Ectodermal cell (in vitro differentiated cells): ENCODE measurements around the gene KRTAP8-1. TPM values are rescaled to one million over a fixed set of nuclear protein-coding genes. Genes with fewer than 3 reads are reported as not detected.

Experiments
- H3K27ac ChIP-seq: 2 replicates; pipeline ENCODE4 v1.7.0; 2013; ENCODE audit warnings: mild to moderate bottlenecking, low read depth, low read length; ENCODE audit not compliant: insufficient read depth, poor library complexity, severe bottlenecking
- H3K27me3 ChIP-seq: 2 replicates; pipeline ENCODE4 v1.7.0; 2013; ENCODE audit warnings: mild to moderate bottlenecking, low read length; ENCODE audit not compliant: insufficient read depth, control insufficient read depth, poor library complexity, severe bottlenecking
- H3K36me3 ChIP-seq: one replicate; pipeline ENCODE4 v1.7.0; 2013; ENCODE audit warnings: low read length; ENCODE audit not compliant: control insufficient read depth, insufficient read depth
- H3K4me1 ChIP-seq: one replicate; pipeline ENCODE4 v1.7.0; 2013; ENCODE audit warnings: low read length; ENCODE audit not compliant: control insufficient read depth, insufficient read depth
- H3K4me3 ChIP-seq: 2 replicates; pipeline ENCODE4 v1.7.0; 2013; ENCODE audit warnings: low read depth, low read length, control low read depth; ENCODE audit not compliant: insufficient read depth
- H3K9me3 ChIP-seq: 2 replicates; pipeline ENCODE4 v1.7.0; 2013; ENCODE audit warnings: mild to moderate bottlenecking, low read length, moderate library complexity; ENCODE audit not compliant: control insufficient read depth
- WGBS, 2 experiments: methylation state at CpG; one replicate each; pipeline ENCODE4 v1.1.7; 2013; ENCODE audit warnings: missing lambda C conversion rate in 2 of 2; 5-methylcytosine and 5-hydroxymethylcytosine counted together
- polyA plus RNA-seq, 4 experiments: library from polyadenylated mRNA; stranded (reverse); fragments of 50-300 nt; gene quantifications; one replicate each; pipeline ENCODE4 v1.2.3, GENCODE V29; 2013

KRTAP8-1 gene
- not detected for polyA plus RNA-seq (2013, experiment 1 of 4)
- not detected for polyA plus RNA-seq (2013, experiment 2 of 4)
- not detected for polyA plus RNA-seq (2013, experiment 3 of 4)
- polyA plus RNA-seq (2013, experiment 4 of 4): not detected

GRCh38 chr21:30813174-30813573 is at the start of gene KRTAP8-1:
KRTAP8-1 (minus strand) TSS chr21:30813274; CDS start chr21:30813220, 54 bp downstream.
- Histone ChIP-seq H3K4me1 (no peaks in the 10 kb centered on the region), H3K27ac (no peak within 1 kb of the TSS), H3K36me3 (no peaks in the 10 kb centered on the region), H3K9me3 (no peaks in the 10 kb centered on the region), H3K4me3 (no peak within 1 kb of the TSS), H3K27me3 (no peaks in the 10 kb centered on the region)
- 88 to 90% methylated on average over 5 of the region's 5 CpGs for WGBS, 2 experiments

- Histone ChIP-seq H3K27ac (no peak overlapping the region), H3K27me3 (no peaks in the 10 kb centered on the region), H3K9me3 (no peaks in the 10 kb centered on the region), H3K36me3 (no peaks in the 10 kb centered on the region), H3K4me1 (no peaks in the 10 kb centered on the region), H3K4me3 (no peak overlapping the region)
- 93 to 96% methylated on average over 5 to 6 of the region's 9 CpGs for WGBS, 2 experiments
Measured at GRCh38 chr21:30847627-30848500, 34.8 kb upstream of the KRTAP8-1 start.

GRCh38 chr21:30842990-30843389 is 29.9 kb upstream of the KRTAP8-1 start:
- Histone ChIP-seq H3K27ac (no peak overlapping the region), H3K4me3 (no peak overlapping the region), H3K36me3 (no peaks in the 10 kb centered on the region), H3K9me3 (no peaks in the 10 kb centered on the region), H3K27me3 (no peaks in the 10 kb centered on the region), H3K4me1 (no peaks in the 10 kb centered on the region)

GRCh38 chr21:30839304-30839703 is 26.2 kb upstream of the KRTAP8-1 start:
- WGBS, 2 experiments: 24 to 27% methylated on average over 5 of the region's 5 CpGs
- Histone ChIP-seq H3K4me1 (no peaks in the 10 kb centered on the region), H3K27me3 (no peaks in the 10 kb centered on the region), H3K9me3 (no peaks in the 10 kb centered on the region), H3K36me3 (no peaks in the 10 kb centered on the region), H3K4me3 (no peak overlapping the region), H3K27ac (no peak overlapping the region)

- no peaks in the 10 kb centered on the region for H3K4me1 ChIP-seq
- H3K4me3 ChIP-seq: no peak overlapping the region
- 95 to 97% methylated on average over 5 to 6 of the region's 6 CpGs for WGBS, 2 experiments
- H3K27me3 ChIP-seq: no peaks in the 10 kb centered on the region
- H3K36me3 ChIP-seq: no peaks in the 10 kb centered on the region
- H3K9me3 ChIP-seq: no peaks in the 10 kb centered on the region
- no peak overlapping the region for H3K27ac ChIP-seq
Measured at GRCh38 chr21:30838536-30838935, 25.5 kb upstream of the KRTAP8-1 start.

GRCh38 chr21:30831194-30831765 is 18.2 kb upstream of the KRTAP8-1 start:
- H3K27ac ChIP-seq: no peak overlapping the region
- H3K4me1 ChIP-seq: no peaks in the 10 kb centered on the region
- H3K9me3 ChIP-seq: no peaks in the 10 kb centered on the region
- no peak overlapping the region for H3K4me3 ChIP-seq
- no peaks in the 10 kb centered on the region for H3K27me3 ChIP-seq
- no peaks in the 10 kb centered on the region for H3K36me3 ChIP-seq
- 40 to 43% methylated on average over 5 to 6 of the region's 6 CpGs for WGBS, 2 experiments

- H3K4me1 ChIP-seq: no peaks in the 10 kb centered on the region
- H3K27ac ChIP-seq: no peak within 1 kb of the TSS
- H3K27me3 ChIP-seq: no peaks in the 10 kb centered on the region
- H3K36me3 ChIP-seq: no peaks in the 10 kb centered on the region
- WGBS, 2 experiments: 90 to 95% methylated on average over 4 of the region's 4 CpGs
- no peaks in the 10 kb centered on the region for H3K9me3 ChIP-seq
- no peak within 1 kb of the TSS for H3K4me3 ChIP-seq
Measured at GRCh38 chr21:30829659-30830058, 16.6 kb upstream of the KRTAP8-1 start, which contains the start of gene KRTAP7-1. KRTAP7-1 (minus strand) TSS chr21:30829759; CDS start chr21:30829698, 61 bp downstream.

GRCh38 chr21:30818837-30819610 is 6.0 kb upstream of the KRTAP8-1 start:
- WGBS, 2 experiments: 91% methylated on average over 7 of the region's 7 CpGs
- Histone ChIP-seq H3K27ac (no peak overlapping the region), H3K27me3 (no peaks in the 10 kb centered on the region), H3K36me3 (no peaks in the 10 kb centered on the region), H3K4me1 (no peaks in the 10 kb centered on the region), H3K9me3 (no peaks in the 10 kb centered on the region), H3K4me3 (no peak overlapping the region)

- no peaks in the 10 kb centered on the region for H3K4me1 ChIP-seq
- H3K27me3 ChIP-seq: no peaks in the 10 kb centered on the region
- no peaks in the 10 kb centered on the region for H3K36me3 ChIP-seq
- H3K4me3 ChIP-seq: no peak overlapping the region
- 84 to 88% methylated on average over 1 of the region's 1 CpG for WGBS, 2 experiments
- no peak overlapping the region for H3K27ac ChIP-seq
- no peaks in the 10 kb centered on the region for H3K9me3 ChIP-seq
Measured at GRCh38 chr21:30800605-30801004, 12.5 kb downstream of the KRTAP8-1 start.
